ENCODE measurements around the gene FOXP1.

The FOXP1 gene

DNA sequence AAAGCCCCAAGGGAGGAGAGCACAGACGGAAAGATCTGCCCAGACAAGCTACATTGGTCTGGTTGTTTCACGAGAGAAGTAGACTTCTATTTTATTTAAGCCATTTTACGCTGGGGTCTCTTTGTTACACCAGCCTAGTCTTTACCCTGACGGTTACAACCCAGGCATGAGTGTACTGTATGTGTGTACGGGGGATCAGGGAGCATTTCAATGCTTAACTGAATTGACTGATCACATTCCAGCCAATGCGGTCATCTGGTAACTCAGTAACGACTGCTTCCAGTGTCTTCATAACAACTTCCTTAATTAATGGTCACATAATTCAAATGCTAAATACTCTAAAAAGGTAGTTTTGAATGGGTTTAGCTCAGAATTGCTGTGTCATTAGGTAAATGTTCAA, 288.6 kb downstream of the FOXP1 start:
- no peak for FAIRE-seq

DNA sequence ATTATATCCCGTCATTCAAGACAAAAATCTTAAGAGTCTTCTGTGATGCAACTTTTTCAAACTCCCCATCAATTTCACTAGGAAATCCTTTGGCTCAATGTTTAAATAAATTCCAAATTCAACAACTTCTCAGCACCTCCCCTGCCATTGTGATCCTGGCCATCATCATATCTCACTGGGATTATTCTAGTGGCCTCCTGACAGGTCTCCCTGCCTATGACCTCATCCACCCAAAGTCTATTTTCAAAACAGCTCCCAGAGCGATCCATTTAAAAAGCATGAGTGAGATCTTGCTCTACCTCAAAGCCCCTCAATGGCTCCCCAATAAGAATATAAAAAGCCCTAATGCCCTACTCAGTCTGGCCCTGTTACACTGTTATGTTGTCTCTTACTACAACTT, 293.2 kb downstream of the FOXP1 start:
- FAIRE-seq = no peak

DNA sequence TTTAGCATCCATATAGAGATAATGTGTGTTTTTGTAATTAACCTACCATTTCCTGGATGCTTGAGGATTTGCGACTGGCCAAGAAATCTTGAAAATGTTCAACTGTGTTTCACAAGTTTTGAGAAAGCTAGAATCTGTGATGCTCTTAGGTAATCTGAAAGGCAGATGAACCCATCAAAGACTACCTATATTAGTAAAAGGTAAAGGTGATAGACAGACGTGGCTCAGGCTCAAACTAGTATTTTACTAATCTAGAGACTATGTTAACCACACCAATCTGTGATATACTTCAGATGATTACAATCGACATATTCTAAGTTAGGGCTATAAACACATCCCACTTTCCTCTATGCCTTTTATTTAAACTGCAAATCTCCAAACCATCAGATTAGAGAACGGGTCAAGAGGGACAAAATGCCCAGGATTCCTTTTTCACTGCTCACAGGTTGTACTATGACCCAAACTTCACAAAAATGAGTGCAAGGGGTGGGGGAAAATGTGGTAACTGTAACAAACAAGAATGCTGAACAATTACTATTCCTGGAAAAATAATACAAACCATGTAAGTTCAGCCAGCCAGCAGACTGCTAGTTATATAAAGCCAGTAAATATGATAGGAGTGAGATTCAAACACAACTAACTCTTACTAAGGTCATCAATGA, 295.1 kb downstream of the FOXP1 start:
- FAIRE-seq = no peak

DNA sequence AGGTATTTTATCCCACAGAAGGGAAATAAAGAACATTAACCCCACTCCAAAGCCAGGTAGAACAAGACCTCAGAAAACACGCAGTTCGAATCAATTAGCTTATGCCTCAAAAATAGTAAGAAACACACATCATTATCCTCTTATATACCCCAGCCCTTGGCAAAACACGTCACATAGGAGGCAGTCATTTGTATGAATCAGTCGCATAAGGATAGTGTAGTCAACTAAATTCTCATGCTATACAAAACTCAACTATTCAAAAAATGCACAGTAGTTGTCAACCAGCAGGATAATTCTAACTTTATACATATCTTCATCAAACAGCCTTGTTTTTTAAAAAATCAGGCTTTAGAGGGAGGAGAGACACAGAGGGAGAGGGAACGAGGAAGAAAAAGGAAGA, 298.4 kb downstream of the FOXP1 start:
- FAIRE-seq = no peak

DNA sequence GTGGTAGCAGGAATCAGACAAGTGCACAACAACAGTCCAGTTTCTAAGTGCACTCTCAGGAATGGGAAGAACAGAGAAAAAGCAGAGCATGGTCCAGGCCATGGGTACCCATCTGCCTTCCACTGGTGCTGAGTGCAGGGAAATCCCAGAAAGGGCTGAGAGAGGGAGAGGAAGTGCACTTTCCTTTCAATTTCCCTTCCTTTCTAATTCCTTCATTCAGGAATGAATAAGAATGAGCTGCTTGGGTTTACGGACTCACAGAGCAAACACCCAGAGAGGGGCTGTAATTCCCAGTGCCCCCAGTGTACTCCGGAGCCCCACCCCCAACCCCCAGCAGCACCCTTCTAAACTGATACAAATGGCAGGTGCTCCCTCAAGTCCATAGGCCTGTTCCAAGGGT, 300.6 kb downstream of the FOXP1 start:
- no peak for FAIRE-seq

DNA sequence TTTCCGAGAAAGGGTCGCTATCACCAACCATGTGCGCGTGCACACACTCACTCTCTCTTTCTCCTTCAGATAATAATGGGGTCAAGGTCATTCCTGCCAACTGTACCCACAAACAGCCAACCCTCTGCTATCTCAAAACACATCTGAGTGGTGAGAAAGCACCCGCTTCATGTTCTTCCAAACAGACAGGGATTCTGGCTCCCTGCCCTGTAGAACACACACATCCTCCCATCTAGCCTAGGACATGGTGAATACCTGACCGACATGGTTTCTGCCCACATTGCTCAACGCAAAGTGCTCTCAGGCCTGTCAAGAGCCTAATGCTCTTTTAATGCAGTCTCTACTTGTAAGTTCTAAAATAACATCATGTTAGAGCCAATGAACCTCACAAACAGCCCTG, 302.2 kb downstream of the FOXP1 start:
- FAIRE-seq = no peak

DNA sequence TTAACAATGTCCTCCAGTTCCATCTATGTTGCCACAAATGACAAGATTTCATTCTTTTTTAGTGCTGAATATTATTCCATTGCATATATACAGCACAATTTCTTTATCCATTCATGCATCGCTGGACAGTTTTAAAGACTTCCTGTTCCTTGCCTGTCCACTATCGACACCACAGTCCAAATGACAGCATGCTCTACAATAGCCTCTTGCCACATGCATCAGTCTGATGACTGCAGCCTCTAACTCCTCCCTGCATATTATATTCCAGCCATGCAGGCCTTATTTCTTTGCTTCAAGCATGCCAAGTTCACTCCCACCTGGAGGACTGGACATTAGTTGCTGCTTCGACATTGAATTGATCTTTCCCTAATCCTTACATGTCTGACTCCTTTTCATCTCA, 306.2 kb downstream of the FOXP1 start:
- no peak for FAIRE-seq

DNA sequence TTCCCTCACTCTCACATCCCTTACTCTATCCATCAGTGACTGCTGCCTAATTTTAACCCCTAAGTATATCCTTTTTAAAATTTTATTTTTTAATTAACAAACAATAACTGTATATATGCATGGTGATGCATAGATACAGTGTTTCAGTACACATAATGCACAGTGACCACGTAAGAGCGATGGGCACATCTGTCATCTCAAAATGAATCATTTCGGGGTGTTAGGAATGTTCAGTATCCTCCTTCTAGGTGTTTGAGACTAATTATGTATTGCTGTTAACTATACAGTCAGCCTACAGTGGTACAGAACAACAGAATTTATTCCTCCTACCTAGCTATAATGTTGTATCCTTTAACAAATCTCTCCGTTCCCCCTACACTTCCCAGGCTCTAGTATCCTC, 307.0 kb downstream of the FOXP1 start:
- FAIRE-seq = no peak

DNA sequence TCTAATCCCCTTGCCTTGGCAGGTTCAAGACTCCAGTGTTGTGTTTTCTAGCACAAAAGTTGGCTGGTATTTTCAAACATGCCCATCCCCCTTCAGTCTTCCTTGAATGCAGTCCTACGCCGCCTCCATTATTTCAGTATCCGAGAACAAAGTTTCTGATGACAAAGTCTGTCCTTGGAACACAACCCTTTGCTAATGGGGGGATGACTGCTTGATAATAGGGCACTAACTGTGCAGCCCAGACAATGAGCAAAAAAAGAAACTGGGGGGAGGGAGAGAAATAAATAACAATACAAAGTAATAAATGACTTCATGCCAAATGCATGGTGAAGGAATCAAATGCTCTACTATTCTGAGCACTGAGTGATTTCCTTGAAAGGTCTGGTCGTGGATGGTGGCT, 310.1 kb downstream of the FOXP1 start:
- no peak for FAIRE-seq

DNA sequence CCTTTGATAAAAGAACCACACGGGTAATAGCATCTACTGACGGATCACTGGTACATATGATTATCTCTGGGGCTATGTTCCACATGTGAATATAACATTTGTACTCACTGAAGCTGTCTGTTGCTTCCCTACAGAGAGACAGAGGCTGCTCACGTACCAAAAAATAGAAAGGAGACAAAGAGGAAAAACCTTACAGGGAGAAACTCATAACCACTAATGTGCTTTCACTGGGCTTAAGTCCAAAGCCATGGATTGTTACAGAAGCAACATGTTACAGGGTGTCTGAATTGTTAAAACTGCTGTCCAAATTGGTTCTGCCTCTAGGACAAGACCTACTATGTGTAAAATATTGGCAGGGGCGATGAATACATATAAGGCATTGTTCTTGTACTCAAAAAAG, 311.9 kb downstream of the FOXP1 start:
- no peak for FAIRE-seq

DNA sequence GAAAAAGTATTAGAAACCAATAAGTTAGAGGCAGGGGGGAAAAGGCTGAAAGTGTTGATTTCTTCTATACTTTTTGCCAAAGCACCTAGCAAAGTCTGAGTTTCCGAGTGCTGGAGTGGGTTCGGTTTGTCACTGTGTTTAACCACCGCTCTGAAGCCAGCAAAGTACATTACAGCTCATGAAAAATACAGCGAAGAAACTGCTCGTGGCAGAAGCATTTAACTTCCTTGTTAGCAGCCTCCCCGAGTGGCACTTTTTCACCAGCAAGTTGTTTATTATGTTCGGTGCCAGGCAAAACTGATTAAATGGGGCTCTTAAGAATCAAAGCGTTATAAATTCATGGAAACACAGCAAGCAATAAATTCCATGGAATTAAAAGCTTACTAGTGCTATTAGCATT, 313.6 kb downstream of the FOXP1 start:
- no peak for FAIRE-seq

DNA sequence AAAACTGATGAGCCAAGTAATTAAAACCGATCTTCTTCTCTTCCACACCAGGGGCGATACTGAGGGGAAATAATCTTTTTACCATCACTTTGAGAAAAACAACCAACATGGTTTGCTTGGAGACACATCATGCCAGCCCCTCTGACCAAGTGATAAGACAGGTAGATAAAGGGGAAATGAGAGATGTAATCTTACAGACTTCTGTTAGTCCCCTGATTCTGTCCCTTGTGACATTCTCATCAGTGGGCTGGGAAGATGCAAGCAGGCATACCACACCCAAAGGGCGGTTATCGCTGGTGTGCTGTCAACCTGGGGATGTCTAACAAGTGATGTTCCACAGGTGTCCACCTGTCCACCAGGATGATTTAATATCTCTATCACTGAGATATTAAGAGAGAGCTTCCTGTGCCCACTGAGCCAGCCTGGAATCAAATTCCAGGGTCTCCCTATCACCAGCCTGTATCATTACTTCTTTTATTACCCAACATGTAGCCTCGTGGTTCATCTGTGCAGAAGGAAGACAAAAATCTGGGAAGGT, 315.0 kb downstream of the FOXP1 start:
- FAIRE-seq = no peak

DNA sequence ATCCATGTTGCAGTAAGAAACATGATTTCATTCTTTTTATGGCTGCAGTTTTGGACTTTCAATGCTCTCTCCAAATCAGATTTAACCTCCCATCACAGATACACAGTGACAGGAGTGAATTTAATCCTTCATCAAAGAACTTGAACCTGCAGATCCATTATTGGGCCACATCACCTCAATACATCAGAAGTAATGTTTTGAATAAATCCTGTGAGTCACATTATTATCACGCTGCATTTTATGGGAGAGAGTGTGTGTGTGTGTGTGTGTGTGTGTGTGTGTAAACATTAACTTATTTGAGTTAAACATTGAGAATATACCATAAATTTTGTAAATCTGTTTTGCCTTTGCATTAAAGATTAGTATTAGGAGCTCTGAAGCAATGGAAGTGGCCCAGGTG, 316.7 kb downstream of the FOXP1 start:
- FAIRE-seq = no peak

DNA sequence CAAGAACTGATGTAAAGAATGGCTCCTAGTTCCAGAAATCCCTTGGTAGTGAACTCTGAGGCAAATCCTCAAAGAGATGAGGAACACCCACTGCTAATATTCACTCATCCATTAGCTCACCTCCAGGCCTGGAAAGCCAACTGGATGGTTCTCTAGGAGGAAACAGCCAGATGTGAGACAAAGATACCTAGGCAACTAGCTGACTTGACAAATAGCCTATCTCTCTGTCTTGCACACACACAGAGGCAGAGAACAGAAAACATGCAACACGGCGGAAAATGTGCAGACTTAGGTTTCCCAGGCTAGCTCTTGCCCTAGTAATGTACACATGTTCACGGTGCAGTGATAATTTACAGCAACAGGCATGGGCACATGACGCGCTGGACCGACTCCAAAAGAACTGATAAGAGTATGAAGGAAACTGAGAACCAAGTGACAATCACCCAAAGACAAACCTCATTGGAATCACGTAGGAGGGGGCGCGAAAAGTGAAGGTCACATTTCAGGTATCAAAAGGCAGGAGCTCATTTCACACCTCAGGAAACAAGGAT, 318.1 kb downstream of the FOXP1 start:
- no peak for FAIRE-seq

DNA sequence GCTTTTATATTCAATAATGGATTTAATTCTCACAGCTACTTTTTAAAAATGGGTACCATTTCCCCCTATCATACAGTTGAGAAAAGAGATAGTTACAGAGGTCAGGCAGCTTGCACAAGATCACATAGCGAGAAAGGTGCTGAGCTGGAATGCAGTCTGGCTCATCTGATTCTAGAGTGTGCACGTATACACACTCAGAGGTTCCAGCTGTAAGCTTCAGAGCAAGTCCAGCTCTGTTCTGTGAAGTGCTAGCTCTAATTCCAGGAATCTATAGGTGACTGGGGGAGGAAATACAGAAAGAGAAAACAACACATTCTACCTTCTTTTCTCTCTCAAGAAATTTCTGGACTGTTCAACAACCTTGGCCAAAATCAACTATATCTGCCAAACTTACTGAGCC, 318.7 kb downstream of the FOXP1 start:
- no peak for FAIRE-seq

DNA sequence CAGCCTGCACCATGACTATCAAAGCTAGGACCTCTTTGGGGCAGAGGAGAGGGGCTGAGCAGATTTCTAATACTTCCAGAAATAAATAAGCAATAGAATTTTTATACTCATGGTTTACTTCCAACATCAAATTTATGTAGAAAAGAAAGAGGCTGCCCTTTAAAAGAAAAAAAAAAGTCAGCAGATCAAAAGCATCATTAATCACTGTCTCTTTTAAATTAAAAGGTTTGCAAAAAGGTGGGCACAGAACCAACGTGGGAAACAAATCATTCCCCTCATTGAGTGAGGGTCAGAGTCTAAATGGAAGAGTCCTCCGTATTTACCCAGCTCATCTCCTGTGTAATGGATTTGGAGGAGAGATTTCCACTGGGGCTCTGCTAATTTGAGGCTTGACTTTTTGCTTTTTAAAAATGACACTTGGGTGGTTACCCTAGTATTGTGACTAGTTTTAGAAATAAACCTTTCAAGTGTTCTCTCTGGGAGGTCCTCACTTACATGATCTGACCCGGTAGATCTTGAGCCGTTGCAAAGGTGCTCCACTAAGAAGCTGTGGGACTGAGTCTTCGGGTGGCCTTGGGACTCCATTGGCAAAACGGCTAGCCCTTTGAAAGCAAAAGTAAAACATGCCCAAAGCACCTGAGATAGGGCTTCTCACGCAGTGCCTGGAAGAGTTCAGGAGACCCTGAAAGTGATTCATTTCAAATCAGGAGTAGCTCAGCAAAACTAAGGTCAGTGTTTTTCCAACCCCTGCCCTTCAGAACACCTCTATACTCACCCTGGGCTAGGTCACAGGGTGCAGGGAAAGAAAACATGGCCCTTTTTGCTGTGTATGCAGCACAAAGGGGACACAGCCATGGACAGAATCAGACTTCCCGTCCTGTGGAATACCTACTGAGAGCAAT, 320.9 kb downstream of the FOXP1 start:
- FAIRE-seq = no peak

DNA sequence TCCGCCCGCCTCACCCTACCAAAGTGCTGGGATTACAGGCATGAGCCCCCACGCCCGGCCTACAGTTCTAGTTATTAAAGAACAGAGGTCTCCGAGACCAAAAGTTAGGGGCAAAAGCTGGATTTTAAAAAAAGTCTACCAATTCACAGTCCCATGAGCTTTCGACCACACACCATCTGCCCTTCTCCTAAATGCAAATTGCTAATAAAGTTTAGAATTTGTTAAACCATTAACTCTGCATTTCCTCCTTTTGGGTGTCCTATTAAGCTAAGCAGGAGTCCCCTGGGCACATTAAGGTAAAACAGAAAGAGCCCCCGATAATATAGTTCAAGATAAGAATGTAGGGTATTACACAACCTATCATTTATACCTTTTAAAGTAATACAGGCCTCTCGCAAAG, 322.7 kb downstream of the FOXP1 start:
- FAIRE-seq = no peak

DNA sequence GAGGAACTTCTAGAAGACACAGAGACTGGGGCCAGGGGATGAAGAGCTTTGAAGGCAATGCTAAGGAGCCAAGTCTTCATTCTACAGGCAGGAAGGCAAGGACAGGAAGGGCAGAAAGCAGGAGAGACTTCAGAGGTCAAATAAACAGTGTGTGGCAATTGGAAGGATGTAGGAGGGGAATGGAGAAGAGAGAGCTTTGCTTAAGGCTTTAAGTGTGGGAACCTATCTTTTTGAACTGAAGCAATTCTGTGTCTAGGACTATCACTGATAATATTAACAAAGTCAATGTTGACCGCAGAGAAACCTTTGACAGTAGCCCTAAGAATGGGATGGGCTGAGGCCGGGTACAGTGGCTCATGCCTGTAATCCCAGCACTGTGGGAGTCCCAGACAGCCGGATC, 325.0 kb downstream of the FOXP1 start:
- FAIRE-seq = no peak

DNA sequence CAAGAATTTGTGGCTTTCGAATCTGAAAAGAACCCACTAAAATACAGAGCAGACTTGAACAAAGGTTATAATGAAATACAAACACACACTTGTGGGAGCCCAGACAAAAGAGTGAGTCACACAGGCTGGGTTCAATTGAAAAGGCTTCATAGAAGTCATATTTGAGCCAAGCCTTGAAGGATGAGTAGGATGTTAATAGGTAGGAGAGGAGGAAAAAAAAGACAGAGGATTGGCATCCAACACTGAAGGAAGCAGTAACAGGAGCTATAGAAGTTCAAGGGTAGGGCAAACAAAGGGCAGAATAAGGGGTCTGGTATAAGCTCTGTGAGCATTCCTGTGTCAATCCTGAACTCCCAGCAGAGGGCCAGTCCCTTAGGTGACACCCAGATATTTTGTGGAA, 325.4 kb downstream of the FOXP1 start:
- no peak for FAIRE-seq

DNA sequence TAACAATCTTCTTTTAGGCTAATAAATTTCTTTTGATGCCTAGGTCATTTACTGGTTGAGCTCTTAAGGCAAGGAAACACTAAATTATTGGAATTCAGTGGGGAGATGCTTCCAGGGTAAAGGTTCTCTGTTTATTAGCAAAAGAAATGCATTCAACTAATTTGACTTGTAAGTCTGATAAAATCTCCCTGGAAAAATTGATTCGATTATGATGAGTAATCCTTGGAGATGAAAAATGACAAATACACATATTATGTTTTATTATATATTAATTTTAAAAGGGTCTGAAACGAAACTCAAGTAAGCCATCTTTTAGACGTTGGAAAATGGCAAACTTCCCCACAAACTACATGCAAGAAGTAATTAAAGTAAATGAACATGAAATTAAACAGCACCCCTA, 328.0 kb downstream of the FOXP1 start:
- FAIRE-seq = no peak

DNA sequence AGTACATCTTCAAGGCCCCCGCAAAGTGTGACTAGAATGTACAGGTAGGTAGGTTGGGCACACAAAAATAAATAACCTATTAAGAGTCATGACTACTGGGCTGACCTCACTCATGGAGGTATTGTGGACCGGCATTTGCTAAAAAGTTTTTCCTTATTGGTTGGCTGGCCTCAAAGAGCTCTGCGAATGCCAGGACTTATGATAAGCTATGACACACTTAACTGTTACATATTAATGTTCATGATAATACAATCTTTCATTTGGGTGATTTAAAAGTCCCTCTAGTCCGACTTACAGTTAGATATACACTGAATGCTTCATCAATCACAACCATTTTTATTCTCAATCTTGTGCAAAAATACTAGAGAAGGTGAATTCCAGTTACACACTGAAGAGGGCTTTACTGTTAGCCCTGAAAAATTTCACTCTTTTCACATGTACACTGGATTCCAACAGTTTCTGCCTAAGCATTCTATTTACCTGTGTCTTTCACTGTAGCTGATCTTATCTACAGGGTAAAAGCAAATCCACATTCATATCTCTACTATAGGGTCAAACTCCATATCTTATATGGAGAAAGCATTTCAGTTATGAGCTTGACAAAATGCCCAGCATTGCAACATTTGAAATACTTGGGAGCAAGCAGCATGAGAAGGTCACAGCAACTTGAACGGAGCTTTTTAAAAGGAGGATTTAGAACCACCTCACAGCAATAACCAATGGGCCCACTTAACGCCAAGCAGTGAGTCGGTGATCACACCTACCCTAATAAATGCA, 329.1 kb downstream of the FOXP1 start:
- no peak for FAIRE-seq

DNA sequence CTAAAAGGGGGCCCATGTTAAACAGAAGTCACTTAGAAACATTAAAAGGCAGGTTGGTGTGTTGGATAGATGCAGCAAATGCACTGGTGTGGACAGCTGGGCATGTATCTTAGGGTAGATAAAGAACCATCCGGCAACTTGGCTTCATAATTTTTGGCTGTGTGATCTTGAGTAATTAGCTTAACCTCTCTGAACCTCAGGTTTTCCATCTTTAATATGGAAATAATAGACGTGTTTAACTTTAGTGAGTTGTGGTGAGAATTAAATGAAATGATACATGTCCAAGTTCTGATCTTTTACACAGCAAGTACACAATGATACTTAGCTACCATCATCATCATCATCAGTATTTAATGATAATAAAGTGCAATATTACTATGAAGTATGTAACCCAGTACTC, 330.4 kb downstream of the FOXP1 start:
- no peak for FAIRE-seq

DNA sequence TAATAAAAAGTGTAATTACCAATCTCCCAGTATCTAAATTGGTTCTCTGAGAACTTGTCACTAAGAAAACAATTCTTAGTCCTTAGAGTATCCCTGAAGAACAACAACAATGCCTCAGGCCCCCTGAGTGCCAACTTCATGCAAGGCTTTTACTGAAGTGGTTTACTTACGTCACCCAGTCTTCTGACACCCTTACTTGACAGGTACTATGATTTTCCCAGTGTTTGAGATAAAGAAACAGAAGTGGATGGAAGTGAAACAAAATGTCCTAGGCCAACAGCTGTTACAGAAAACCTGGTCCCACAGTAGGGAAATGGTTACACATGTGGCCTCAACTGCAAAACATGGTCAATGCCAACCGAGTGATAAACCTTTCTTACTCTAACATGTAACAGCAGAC, 331.1 kb downstream of the FOXP1 start:
- no peak for FAIRE-seq

Data from A204.1 (cell line).